ENCODE data around the gene KITLG. TPM values are rescaled to one million over a fixed set of nuclear protein-coding genes. Genes with fewer than 3 reads are reported as not detected.

KITLG gene
- total RNA-seq, 1 experiment from 2014 or later, result 570 TPM

DNA sequence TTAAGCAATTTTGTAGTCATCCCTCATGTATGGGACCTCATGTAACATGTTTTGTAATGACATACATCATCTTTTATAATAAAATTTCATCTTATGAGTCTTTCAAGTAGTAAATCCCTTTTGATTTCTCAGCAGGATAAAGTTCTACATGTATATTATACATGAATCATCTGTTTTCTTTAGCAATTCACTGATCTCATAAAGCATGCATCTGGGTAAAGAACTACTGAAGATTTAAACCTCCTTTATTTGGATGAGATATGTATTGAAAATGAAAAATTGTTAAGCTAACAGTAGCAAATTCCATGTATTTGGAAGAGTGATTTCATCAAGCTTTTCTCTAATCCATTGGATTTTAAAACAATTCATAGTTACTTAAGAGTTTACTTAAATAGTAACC lies 126.9 kb downstream of the KITLG start:
- H3K27me3 ChIP-seq (ENCODE audit: insufficient read depth, low read length), result no peaks in the 10 kb centered on the region
- no peak overlapping the region for H3K27ac ChIP-seq (ENCODE audit: low read depth, low read length)
- no peaks in the 10 kb centered on the region for H3K9me2 ChIP-seq (ENCODE audit: insufficient read depth)
- no peak overlapping the region for H3K4me2 ChIP-seq (ENCODE audit: low read length)
- DNase-seq (ENCODE audit: low read depth, low spot score) (no peak), ATAC-seq (no peak)
- intact Hi-C loops (cut with micrococcal nuclease), result no loop called here
- no peaks in the 10 kb centered on the region for H3K4me1 ChIP-seq (ENCODE audit: control insufficient read depth in 1 of 2, insufficient read depth in 2 of 2, low read length in 2 of 2)
- ChIA-PET CTCF (no interaction called here), POLR2A (no interaction called here), RAD21 (ENCODE audit: low non-redundant PET in 1 of 2, low total read pairs in 2 of 2, uncharacterized antibody in 2 of 2, unreplicated experiment in 2 of 2) (no interaction called here)
- no peaks in the 10 kb centered on the region for H3K9me3 ChIP-seq (ENCODE audit: control insufficient read depth in 1 of 2, insufficient read depth in 1 of 2, low read depth in 1 of 2, low read length in 2 of 2)
- no peak overlapping the region for H2AFZ ChIP-seq (ENCODE audit: low read depth, low read length, poor library complexity, severe bottlenecking)
- H3K9ac ChIP-seq (ENCODE audit: low read length), result no peak overlapping the region
- H3K36me3 ChIP-seq (ENCODE audit: control insufficient read depth in 1 of 2, insufficient read depth in 2 of 2, low read length in 2 of 2), result no peaks in the 10 kb centered on the region
- no peak for TF ChIP-seq ZFX (IDR thresholded peaks at IDR 0.05)
- no peak for TF ChIP-seq SIN3A (IDR thresholded peaks at IDR 0.05; ENCODE audit: low read depth)
- TF ChIP-seq EZH2phosphoT487 (IDR thresholded peaks at IDR 0.05; ENCODE audit: borderline replicate concordance), result no peak
- TF ChIP-seq YY1 (IDR thresholded peaks at IDR 0.05; ENCODE audit: extremely low read depth, insufficient replicate concordance, low read depth, low read length), result no peak
- TF ChIP-seq ATF3 (IDR thresholded peaks at IDR 0.05), result no peak
- no peak for TF ChIP-seq CEBPB (IDR thresholded peaks at IDR 0.05; ENCODE audit: low read depth)
- no peak for TF ChIP-seq ZNF274 (IDR thresholded peaks at IDR 0.05; ENCODE audit: low read depth, low read length)
- TF ChIP-seq TCF7L2 (IDR thresholded peaks at IDR 0.05; ENCODE audit: borderline replicate concordance, extremely low read depth, insufficient read depth, insufficient read length), result no peak
- no peak for TF ChIP-seq CTCF (IDR thresholded peaks at IDR 0.05 in 2 of 3, conservative IDR thresholded peaks at IDR 0.05 in 1 of 3; ENCODE audit: borderline replicate concordance in 1 of 3, insufficient read depth in 1 of 3, low read depth in 2 of 3, low read length in 2 of 3)
- no peak for TF ChIP-seq SP1 (IDR thresholded peaks at IDR 0.05; ENCODE audit: low read depth)
- TF ChIP-seq RAD21 (IDR thresholded peaks at IDR 0.05; ENCODE audit: low read depth), result no peak
- TF ChIP-seq SRF (IDR thresholded peaks at IDR 0.05; ENCODE audit: low read depth), result no peak
- TF ChIP-seq EGR1 (IDR thresholded peaks at IDR 0.05; ENCODE audit: low read depth), result no peak
- no peak for TF ChIP-seq FOSL1 (IDR thresholded peaks at IDR 0.05; ENCODE audit: low read depth)
- no peaks in the 10 kb centered on the region for H3K79me2 ChIP-seq (ENCODE audit: insufficient read depth, low read length)
- H4K20me1 ChIP-seq (ENCODE audit: insufficient read depth), result no peaks in the 10 kb centered on the region
- H3K4me3 ChIP-seq (replicated peaks in 1 of 2; ENCODE audit: low read depth in 1 of 2, low read length in 2 of 2), result no peak overlapping the region
- no TSS peak for BruUV-seq (replicated peaks)

Data from HCT116 (cell line).